Upper lobe of right lung (tissue), 1 donor: ENCODE data around the gene DAB1. TPM values are rescaled to one million over a fixed set of nuclear protein-coding genes. Genes with fewer than 3 reads are reported as not detected.

Source experiments
- ATAC-seq: fragments of 200-7000 bp; cut with Tn5 transposase; one replicate; pipeline ENCODE4 v1.9.1; 2020; ENCODE audit warnings: mild to moderate bottlenecking, moderate library complexity
- DNase-seq: peaks from one replicate; pipeline ENCODE4 v3.0.0-alpha.2; 2020
- H3K27ac ChIP-seq: fragments of 200-600 bp; one replicate; pipeline ENCODE4 v1.8.0; 2022
- H3K27me3 ChIP-seq: fragments of 200-600 bp; one replicate; pipeline ENCODE4 v1.8.0; 2022; ENCODE audit warnings: mild to moderate bottlenecking
- H3K36me3 ChIP-seq: fragments of 200-600 bp; one replicate; pipeline ENCODE4 v1.8.0; 2022
- H3K4me1 ChIP-seq: fragments of 200-600 bp; one replicate; pipeline ENCODE4 v1.8.0; 2022
- H3K4me3 ChIP-seq: fragments of 200-600 bp; one replicate; pipeline ENCODE4 v1.8.0; 2022; ENCODE audit warnings: mild to moderate bottlenecking
- H3K9me3 ChIP-seq: fragments of 200-600 bp; one replicate; pipeline ENCODE4 v1.8.0; 2022
- intact Hi-C: fragments of 100-400 bp; cut with DNase I; formaldehyde crosslinking; loops from one replicate; pipeline ENCODE4 v1.11.0; 2022
- total RNA-seq: library from RNA; stranded (reverse); fragmentation: NEBNext Ultra II Directional; extraction: Animal tissue kit (Norgen Biotek cat#: 25700); gene quantifications from one replicate; pipeline ENCODE4 v1.2.1, GENCODE V29; 2021
- TF ChIP-seq, protein P1 (sequence below): fragments of 200-600 bp; IDR thresholded peaks from one replicate; pipeline ENCODE4 v1.8.0; 2022; ENCODE audit warnings: antibody characterized with exemption
- donor health status: DM: no; HTN: yes; CAD: no; lungs with severe emphysema.

Gene DAB1
- total RNA-seq, 1 donor from 2014 or later, result 0.29 TPM

- H3K27ac ChIP-seq, result no peak overlapping the region
- TF ChIP-seq, protein P1, sequence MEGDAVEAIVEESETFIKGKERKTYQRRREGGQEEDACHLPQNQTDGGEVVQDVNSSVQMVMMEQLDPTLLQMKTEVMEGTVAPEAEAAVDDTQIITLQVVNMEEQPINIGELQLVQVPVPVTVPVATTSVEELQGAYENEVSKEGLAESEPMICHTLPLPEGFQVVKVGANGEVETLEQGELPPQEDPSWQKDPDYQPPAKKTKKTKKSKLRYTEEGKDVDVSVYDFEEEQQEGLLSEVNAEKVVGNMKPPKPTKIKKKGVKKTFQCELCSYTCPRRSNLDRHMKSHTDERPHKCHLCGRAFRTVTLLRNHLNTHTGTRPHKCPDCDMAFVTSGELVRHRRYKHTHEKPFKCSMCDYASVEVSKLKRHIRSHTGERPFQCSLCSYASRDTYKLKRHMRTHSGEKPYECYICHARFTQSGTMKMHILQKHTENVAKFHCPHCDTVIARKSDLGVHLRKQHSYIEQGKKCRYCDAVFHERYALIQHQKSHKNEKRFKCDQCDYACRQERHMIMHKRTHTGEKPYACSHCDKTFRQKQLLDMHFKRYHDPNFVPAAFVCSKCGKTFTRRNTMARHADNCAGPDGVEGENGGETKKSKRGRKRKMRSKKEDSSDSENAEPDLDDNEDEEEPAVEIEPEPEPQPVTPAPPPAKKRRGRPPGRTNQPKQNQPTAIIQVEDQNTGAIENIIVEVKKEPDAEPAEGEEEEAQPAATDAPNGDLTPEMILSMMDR, result no peak
- H3K9me3 ChIP-seq, result no peaks in the 10 kb centered on the region
- H3K27me3 ChIP-seq, result no peaks in the 10 kb centered on the region
- no peaks in the 10 kb centered on the region for H3K4me1 ChIP-seq
- DNase-seq (no peak), ATAC-seq (no peak)
- intact Hi-C loops, result no loop called here
- no peak overlapping the region for H3K4me3 ChIP-seq
- H3K36me3 ChIP-seq, result no peaks in the 10 kb centered on the region
Observed at GRCh38 chr1:57065442-57065841, 358.4 kb downstream of the DAB1 start.

DNA sequence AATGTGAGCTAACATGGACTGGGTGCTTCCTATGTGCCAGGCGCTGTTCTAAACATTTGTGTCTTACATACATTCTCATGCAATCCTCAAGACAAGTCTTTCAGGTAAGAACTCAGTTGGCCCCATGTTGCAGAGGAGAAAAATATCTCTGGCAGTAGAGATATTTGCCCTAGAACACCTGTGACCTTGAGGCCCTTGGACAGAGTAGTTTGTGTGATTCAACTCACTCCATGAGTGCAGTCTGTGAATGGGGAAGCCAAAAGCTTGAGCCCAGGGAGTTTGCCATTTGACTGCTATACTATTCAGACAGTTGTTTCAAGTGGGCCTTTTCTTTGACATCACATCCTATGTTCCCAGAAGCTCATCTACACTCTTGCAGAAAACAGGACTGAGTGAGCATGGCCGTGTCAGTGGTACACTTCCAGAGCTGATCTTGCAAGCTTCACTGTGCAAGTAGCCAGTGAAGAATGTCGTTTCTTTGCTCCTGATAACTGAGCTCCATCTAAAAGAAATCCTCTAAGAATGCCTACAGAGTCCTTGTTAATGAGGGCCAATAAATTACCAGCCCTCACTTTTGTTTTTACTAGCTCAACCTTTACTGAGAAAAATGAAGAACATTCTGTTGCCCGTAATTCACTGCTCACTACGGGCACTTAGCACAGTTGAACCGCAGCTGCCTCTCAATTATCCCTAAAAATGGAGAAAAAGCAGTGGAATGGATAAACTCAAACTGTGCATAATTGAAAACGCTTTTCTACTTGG lies 359.3 kb downstream of the DAB1 start:
- no peaks in the 10 kb centered on the region for H3K27me3 ChIP-seq
- H3K4me3 ChIP-seq, result no peak overlapping the region
- H3K27ac ChIP-seq, result no peak overlapping the region
- ATAC-seq, result no peak
- no peaks in the 10 kb centered on the region for H3K4me1 ChIP-seq
- no peak for DNase-seq
- no peaks in the 10 kb centered on the region for H3K36me3 ChIP-seq
- intact Hi-C loops, result no loop called here
- H3K9me3 ChIP-seq, result no peaks in the 10 kb centered on the region
- TF ChIP-seq, protein P1, result no peak

GRCh38 chr1:57063406-57064125 lies 360.3 kb downstream of the DAB1 start:
- H3K27me3 ChIP-seq, result no peaks in the 10 kb centered on the region
- no peaks in the 10 kb centered on the region for H3K4me1 ChIP-seq
- no peaks in the 10 kb centered on the region for H3K36me3 ChIP-seq
- TF ChIP-seq, protein P1, result no peak
- H3K9me3 ChIP-seq, result no peaks in the 10 kb centered on the region
- H3K4me3 ChIP-seq, result no peak overlapping the region
- no peak for ATAC-seq
- no peak for DNase-seq
- no peak overlapping the region for H3K27ac ChIP-seq
- intact Hi-C loops, result no loop called here

DNA sequence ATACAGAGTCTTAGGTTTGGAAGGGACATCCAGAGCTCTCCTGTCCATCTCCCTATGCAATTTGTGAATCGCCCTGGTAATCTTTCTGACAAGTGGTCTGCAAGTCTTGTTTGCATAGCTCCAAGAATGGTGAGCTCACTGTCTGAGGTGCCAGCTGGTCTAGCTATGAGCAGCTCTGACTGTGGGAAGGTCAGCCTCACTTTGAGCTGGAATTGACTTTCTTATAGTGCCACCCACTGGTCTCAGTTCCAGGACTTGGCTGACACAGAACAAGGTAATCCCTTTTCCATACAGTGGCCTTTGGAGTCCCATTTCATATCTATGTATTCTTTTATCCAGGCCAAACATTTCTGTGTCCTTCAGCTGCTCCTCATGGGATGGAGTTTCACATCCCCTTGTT lies 362.5 kb downstream of the DAB1 start:
- H3K27me3 ChIP-seq, result no peaks in the 10 kb centered on the region
- no peaks in the 10 kb centered on the region for H3K36me3 ChIP-seq
- no peaks in the 10 kb centered on the region for H3K9me3 ChIP-seq
- no peak overlapping the region for H3K27ac ChIP-seq
- intact Hi-C loops, result no loop called here
- no peaks in the 10 kb centered on the region for H3K4me1 ChIP-seq
- TF ChIP-seq, protein P1, result no peak
- no peak overlapping the region for H3K4me3 ChIP-seq
- ATAC-seq, result peak; percentile 28
- no peak for DNase-seq

DNA sequence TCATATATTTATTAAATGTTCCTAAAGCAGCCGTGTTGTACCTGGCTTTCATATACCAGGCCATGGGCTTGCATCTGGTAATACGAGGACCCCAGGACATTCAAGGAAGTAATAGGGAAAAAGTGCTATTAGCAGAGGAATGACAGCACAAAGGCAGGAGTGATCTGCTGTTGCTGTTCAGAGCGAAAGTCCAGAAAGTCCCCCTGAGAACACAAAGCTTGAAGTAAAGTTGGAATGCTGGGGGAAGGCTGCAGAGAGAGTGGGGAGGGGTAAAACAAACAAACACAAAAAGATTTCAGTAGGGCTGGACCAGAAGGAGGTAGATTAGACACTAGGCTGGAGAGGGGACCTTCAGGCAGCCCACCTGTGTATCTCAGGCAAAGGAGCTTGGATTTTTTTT lies 363.4 kb downstream of the DAB1 start:
- Histone ChIP-seq H3K27ac (no peak overlapping the region), H3K4me1 (no peaks in the 10 kb centered on the region), H3K36me3 (no peaks in the 10 kb centered on the region), H3K27me3 (no peaks in the 10 kb centered on the region), H3K9me3 (no peaks in the 10 kb centered on the region), H3K4me3 (no peak overlapping the region)
- no peak for ATAC-seq
- DNase-seq, result no peak
- intact Hi-C loops, result no loop called here
- TF ChIP-seq, protein P1, result no peak
